Measurements from ENCODE around the gene PLXNA2.
A peak's percentile ranks its signal among the peaks of the same experiment; 100 is the strongest.

PLXNA2 gene

GRCh38 chr1:208206092-208206698 is 38.0 kb downstream of the PLXNA2 start:
- WGBS, 2 donors (ENCODE audit: extremely low coverage in 2 of 2, insufficient read length in 2 of 2, insufficient replicate concordance in 1 of 2), result no CpG with 5 or more reads among the region's 5 CpGs

GRCh38 chr1:208205216-208206013 is 38.8 kb downstream of the PLXNA2 start:
- H3K27ac ChIP-seq (replicated peaks; ENCODE audit: low read length), result no peak overlapping the region
- H3K27me3 ChIP-seq (ENCODE audit: control insufficient read depth in 3 of 3, insufficient read depth in 3 of 3, low read depth in 1 of 3, low read length in 3 of 3), result no peaks in the 10 kb centered on the region
- H3K4me3 ChIP-seq (ENCODE audit: low read length in 2 of 2), result no peak overlapping the region
- no peak overlapping the region for H3K4ac ChIP-seq (ENCODE audit: low read length)
- H3K4me2 ChIP-seq (ENCODE audit: insufficient read depth, low read length, poor library complexity, severe bottlenecking), result no peak overlapping the region
- no peak overlapping the region for H3K23ac ChIP-seq (ENCODE audit: low read depth, low read length, poor library complexity)
- H3K36me3 ChIP-seq (replicated peaks in 1 of 2; ENCODE audit: control insufficient read depth in 2 of 2, insufficient read depth in 2 of 2, low read length in 2 of 2), result peaks cover 0 to 2% of the 10 kb centered on the region in 2 donors
- H2AK5ac ChIP-seq (ENCODE audit: low read depth, low read length), result no peak overlapping the region
- H3K18ac ChIP-seq (ENCODE audit: low read length), result peak overlapping the region; percentile 7
- peaks cover 11 to 20% of the 10 kb centered on the region in 2 donors for H3K4me1 ChIP-seq (ENCODE audit: control insufficient read depth in 2 of 2, insufficient read depth in 1 of 2, low read depth in 1 of 2, low read length in 2 of 2)
- H2BK120ac ChIP-seq (ENCODE audit: low read depth, low read length), result no peak overlapping the region
- H2AFZ ChIP-seq (ENCODE audit: low read length), result no peak overlapping the region
- H2BK5ac ChIP-seq (ENCODE audit: low read length), result no peak overlapping the region
- peaks cover 0 to 1% of the 10 kb centered on the region in 2 donors for H3K9me3 ChIP-seq (replicated peaks in 1 of 2; ENCODE audit: control insufficient read depth in 2 of 2, insufficient read depth in 1 of 2, low read depth in 1 of 2, low read length in 2 of 2)
- H3K14ac ChIP-seq (ENCODE audit: low read length), result no peak overlapping the region
- WGBS, 2 donors (ENCODE audit: extremely low coverage in 2 of 2, insufficient read length in 2 of 2, insufficient replicate concordance in 1 of 2), result no CpG with 5 or more reads among the region's 5 CpGs
- no peak overlapping the region for H3K9ac ChIP-seq (ENCODE audit: low read depth, low read length, poor library complexity)
- H4K8ac ChIP-seq (ENCODE audit: low read depth, low read length), result no peak overlapping the region
- H2BK12ac ChIP-seq (ENCODE audit: low read length), result peak overlapping the region; percentile 51
- H3K79me1 ChIP-seq (ENCODE audit: low read depth, low read length), result no peaks in the 10 kb centered on the region
- no peak for DNase-seq (ENCODE audit: low spot score)
- H2BK15ac ChIP-seq (ENCODE audit: low read length), result no peak overlapping the region
- no peak overlapping the region for H4K91ac ChIP-seq (ENCODE audit: low read depth, low read length, poor library complexity)

More at GRCh38 chr1:208206092-208206698, 38.0 kb downstream of the PLXNA2 start:
- no peak for DNase-seq (ENCODE audit: low spot score)
- Histone ChIP-seq H3K18ac (ENCODE audit: low read length) (no peak overlapping the region), H2BK12ac (ENCODE audit: low read length) (no peak overlapping the region), H3K27ac (replicated peaks; ENCODE audit: low read length) (no peak overlapping the region), H2AK5ac (ENCODE audit: low read depth, low read length) (no peak overlapping the region), H3K79me1 (ENCODE audit: low read depth, low read length) (no peaks in the 10 kb centered on the region), H3K9me3 (replicated peaks in 1 of 2; ENCODE audit: control insufficient read depth in 2 of 2, insufficient read depth in 1 of 2, low read depth in 1 of 2, low read length in 2 of 2) (peaks cover 0 to 2% of the 10 kb centered on the region in 2 donors), H3K23ac (ENCODE audit: low read depth, low read length, poor library complexity) (no peak overlapping the region), H3K4ac (ENCODE audit: low read length) (no peak overlapping the region), H2BK120ac (ENCODE audit: low read depth, low read length) (no peak overlapping the region), H3K9ac (ENCODE audit: low read depth, low read length, poor library complexity) (no peak overlapping the region), H3K27me3 (ENCODE audit: control insufficient read depth in 3 of 3, insufficient read depth in 3 of 3, low read depth in 1 of 3, low read length in 3 of 3) (no peaks in the 10 kb centered on the region), H3K4me3 (ENCODE audit: low read length in 2 of 2) (no peak overlapping the region), H4K91ac (ENCODE audit: low read depth, low read length, poor library complexity) (no peak overlapping the region), H3K4me2 (ENCODE audit: insufficient read depth, low read length, poor library complexity, severe bottlenecking) (no peak overlapping the region), H3K36me3 (replicated peaks in 1 of 2; ENCODE audit: control insufficient read depth in 2 of 2, insufficient read depth in 2 of 2, low read length in 2 of 2) (peaks cover 0 to 2% of the 10 kb centered on the region in 2 donors), H2BK15ac (ENCODE audit: low read length) (no peak overlapping the region), H2BK5ac (ENCODE audit: low read length) (no peak overlapping the region), H2AFZ (ENCODE audit: low read length) (no peak overlapping the region), H4K8ac (ENCODE audit: low read depth, low read length) (no peak overlapping the region), H3K4me1 (ENCODE audit: control insufficient read depth in 2 of 2, insufficient read depth in 1 of 2, low read depth in 1 of 2, low read length in 2 of 2) (peaks cover 7 to 16% of the 10 kb centered on the region in 2 donors), H3K14ac (ENCODE audit: low read length) (no peak overlapping the region)

DNA sequence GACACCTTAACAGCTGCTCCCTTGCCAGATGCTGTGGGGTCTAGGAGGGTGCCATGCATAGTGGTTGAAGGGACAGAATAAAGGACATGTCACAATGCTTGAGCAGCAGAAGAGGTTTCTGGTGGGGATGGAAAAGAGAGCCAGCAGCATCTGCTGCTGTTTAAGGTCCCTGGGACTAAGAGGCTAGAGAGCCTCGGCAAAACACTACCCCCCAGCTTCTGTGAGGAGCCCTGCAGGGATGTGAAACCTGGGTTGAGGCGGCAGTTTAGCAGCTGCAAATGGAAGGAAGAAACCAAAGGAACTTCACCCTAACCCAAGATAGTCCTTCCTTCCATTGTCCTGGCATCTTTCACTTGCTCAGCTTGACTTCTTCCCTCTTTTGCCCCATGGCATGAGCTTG is 39.4 kb downstream of the PLXNA2 start:
- Histone ChIP-seq H3K14ac (ENCODE audit: low read length) (no peak overlapping the region), H2BK15ac (ENCODE audit: low read length) (no peak overlapping the region), H3K36me3 (replicated peaks in 1 of 2; ENCODE audit: control insufficient read depth in 2 of 2, insufficient read depth in 2 of 2, low read length in 2 of 2) (no peaks in the 10 kb centered on the region), H2AK5ac (ENCODE audit: low read depth, low read length) (no peak overlapping the region), H3K9me3 (replicated peaks in 1 of 2; ENCODE audit: control insufficient read depth in 2 of 2, insufficient read depth in 1 of 2, low read depth in 1 of 2, low read length in 2 of 2) (no peaks in the 10 kb centered on the region), H3K4me1 (ENCODE audit: control insufficient read depth in 2 of 2, insufficient read depth in 1 of 2, low read depth in 1 of 2, low read length in 2 of 2) (peaks cover 8 to 20% of the 10 kb centered on the region in 2 donors), H2AFZ (ENCODE audit: low read length) (no peak overlapping the region), H3K4me3 (ENCODE audit: low read length in 2 of 2) (no peak overlapping the region), H2BK12ac (ENCODE audit: low read length) (no peak overlapping the region), H3K27ac (replicated peaks; ENCODE audit: low read length) (no peak overlapping the region), H3K27me3 (ENCODE audit: control insufficient read depth in 3 of 3, insufficient read depth in 3 of 3, low read depth in 1 of 3, low read length in 3 of 3) (no peaks in the 10 kb centered on the region), H4K8ac (ENCODE audit: low read depth, low read length) (no peak overlapping the region), H4K91ac (ENCODE audit: low read depth, low read length, poor library complexity) (no peak overlapping the region), H3K4me2 (ENCODE audit: insufficient read depth, low read length, poor library complexity, severe bottlenecking) (no peak overlapping the region), H3K79me1 (ENCODE audit: low read depth, low read length) (no peaks in the 10 kb centered on the region), H2BK120ac (ENCODE audit: low read depth, low read length) (no peak overlapping the region), H2BK5ac (ENCODE audit: low read length) (no peak overlapping the region), H3K4ac (ENCODE audit: low read length) (no peak overlapping the region), H3K9ac (ENCODE audit: low read depth, low read length, poor library complexity) (no peak overlapping the region), H3K23ac (ENCODE audit: low read depth, low read length, poor library complexity) (no peak overlapping the region), H3K18ac (ENCODE audit: low read length) (no peak overlapping the region)
- no CpG with 5 or more reads among the region's 2 CpGs for WGBS, 2 donors (ENCODE audit: extremely low coverage in 2 of 2, insufficient read length in 2 of 2, insufficient replicate concordance in 1 of 2)
- DNase-seq (ENCODE audit: low spot score), result no peak

DNA sequence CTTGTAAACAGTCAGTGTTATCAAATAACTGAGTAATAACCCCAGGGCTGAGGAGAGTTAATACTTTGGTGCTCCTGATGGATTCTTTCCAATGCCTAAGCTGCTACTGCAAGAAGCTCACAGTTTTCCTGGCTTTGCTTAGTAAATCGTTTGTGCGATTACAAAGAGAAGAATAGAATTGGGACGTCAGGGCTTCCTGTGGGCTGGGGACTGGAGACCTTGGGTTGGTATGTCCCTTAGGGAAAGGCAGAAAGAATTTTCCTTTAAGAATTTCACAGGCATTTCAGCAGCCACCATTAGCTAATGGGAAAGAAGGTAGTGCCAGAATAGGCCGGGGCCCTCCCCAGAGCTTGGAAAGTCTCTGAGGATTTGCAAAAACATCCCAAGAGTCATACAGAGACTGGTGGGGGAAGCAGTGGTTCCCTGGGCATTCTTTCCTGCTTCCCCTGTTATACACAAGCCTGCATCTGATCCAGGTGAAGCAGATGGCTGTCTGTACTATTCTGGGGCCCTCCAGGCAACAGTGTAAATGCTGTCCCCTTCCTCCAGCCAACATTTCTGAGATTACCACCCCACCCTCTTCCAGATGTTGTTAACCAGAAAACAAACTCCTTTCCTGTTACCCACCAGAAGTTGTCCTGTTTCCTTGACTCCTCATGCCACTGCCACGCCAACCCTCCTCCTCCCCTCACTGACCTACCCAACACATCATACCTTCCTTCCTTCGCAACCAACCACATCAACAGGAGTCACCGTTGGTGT is 40.2 kb downstream of the PLXNA2 start:
- Histone ChIP-seq H2BK12ac (ENCODE audit: low read length) (no peak overlapping the region), H3K9me3 (replicated peaks in 1 of 2; ENCODE audit: control insufficient read depth in 2 of 2, insufficient read depth in 1 of 2, low read depth in 1 of 2, low read length in 2 of 2) (no peaks in the 10 kb centered on the region), H3K4ac (ENCODE audit: low read length) (no peak overlapping the region), H3K4me2 (ENCODE audit: insufficient read depth, low read length, poor library complexity, severe bottlenecking) (no peak overlapping the region), H3K27ac (replicated peaks; ENCODE audit: low read length) (no peak overlapping the region), H4K91ac (ENCODE audit: low read depth, low read length, poor library complexity) (no peak overlapping the region), H3K36me3 (replicated peaks in 1 of 2; ENCODE audit: control insufficient read depth in 2 of 2, insufficient read depth in 2 of 2, low read length in 2 of 2) (no peaks in the 10 kb centered on the region), H2AFZ (ENCODE audit: low read length) (no peak overlapping the region), H3K9ac (ENCODE audit: low read depth, low read length, poor library complexity) (no peak overlapping the region), H3K79me1 (ENCODE audit: low read depth, low read length) (no peaks in the 10 kb centered on the region), H4K8ac (ENCODE audit: low read depth, low read length) (no peak overlapping the region), H3K14ac (ENCODE audit: low read length) (no peak overlapping the region), H3K4me1 (ENCODE audit: control insufficient read depth in 2 of 2, insufficient read depth in 1 of 2, low read depth in 1 of 2, low read length in 2 of 2) (peaks cover 4 to 20% of the 10 kb centered on the region in 2 donors), H3K23ac (ENCODE audit: low read depth, low read length, poor library complexity) (no peak overlapping the region), H2BK5ac (ENCODE audit: low read length) (no peak overlapping the region), H2BK120ac (ENCODE audit: low read depth, low read length) (no peak overlapping the region), H3K4me3 (ENCODE audit: low read length in 2 of 2) (no peak overlapping the region), H2AK5ac (ENCODE audit: low read depth, low read length) (no peak overlapping the region), H3K27me3 (ENCODE audit: control insufficient read depth in 3 of 3, insufficient read depth in 3 of 3, low read depth in 1 of 3, low read length in 3 of 3) (no peaks in the 10 kb centered on the region), H3K18ac (ENCODE audit: low read length) (no peak overlapping the region), H2BK15ac (ENCODE audit: low read length) (no peak overlapping the region)
- DNase-seq (ENCODE audit: low spot score), result no peak
- 100% methylated on average over 2 of the region's 7 CpGs; no CpG with 5 or more reads in 1 of the 2 donors for WGBS, 2 donors (ENCODE audit: extremely low coverage in 2 of 2, insufficient read length in 2 of 2, insufficient replicate concordance in 1 of 2)

Data from neuronal stem cell (in vitro differentiated cells).